SK-N-MC (cell line): ENCODE measurements around the gene PLAAT2.

ENCODE experiments used
- EZH2 ChIP-seq: fragments of 200-600 bp; sonication (generic); IDR thresholded peaks from one replicate; pipeline ENCODE4 v1.6.1; 2017; ENCODE audit warnings: antibody characterized with exemption
- FOXP2 ChIP-seq: optimal IDR thresholded peaks from 2 replicates; pipeline ENCODE3; 2011; ENCODE audit warnings: mild to moderate bottlenecking, moderate library complexity; ENCODE audit not compliant: insufficient read depth; ENCODE audit errors: extremely low read length, control extremely low read depth
- POLR2AphosphoS5 ChIP-seq: IDR thresholded peaks from 2 replicates; pipeline ENCODE4 v1.6.1; 2012; ENCODE audit warnings: mild to moderate bottlenecking, low read depth, low read length, borderline replicate concordance

DNA sequence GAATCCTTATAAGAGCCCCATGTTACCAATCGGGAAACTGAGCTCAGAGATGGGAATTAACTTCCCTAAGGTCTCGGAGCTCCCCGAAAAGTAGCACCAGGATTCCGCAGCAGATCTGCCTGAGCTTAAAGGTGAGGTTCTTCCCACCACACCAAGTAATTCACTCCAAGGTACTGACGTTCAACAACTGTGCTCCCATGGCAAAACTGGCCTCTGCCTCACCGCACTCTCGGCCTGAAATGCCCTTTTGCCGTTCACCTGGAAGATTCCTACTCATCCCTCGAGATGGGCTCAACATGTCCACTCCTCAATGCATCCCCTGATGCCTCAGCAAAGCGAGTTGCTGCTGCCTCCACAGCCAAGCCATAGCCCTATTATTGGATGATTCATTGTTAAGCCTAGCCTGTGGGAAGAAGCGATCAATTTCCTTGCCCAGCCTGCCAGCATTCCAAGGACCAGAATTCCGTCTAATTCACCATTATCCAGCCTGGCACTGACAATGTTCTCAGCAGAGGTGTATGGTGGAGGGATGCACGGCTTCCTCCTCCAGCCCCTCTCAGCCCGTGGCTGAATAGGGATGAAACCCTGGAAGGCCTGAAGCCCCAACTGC is 46.9 kb upstream of the PLAAT2 start:
- TF ChIP-seq EZH2 (no peak), POLR2AphosphoS5 (no peak), FOXP2 (no peak)
